Activated T-cell treated with anti-CD3 and anti-CD28 coated beads, Interleukin-2, amount 50 U/mL, for 4 hours (primary cell): ENCODE measurements around the gene POU5F1. TPM values are rescaled to one million over a fixed set of nuclear protein-coding genes. Genes with fewer than 3 reads are reported as not detected.
"Not testable (repeated sequence)": the region's sequence is repeated elsewhere in the genome, so short reads cannot be mapped to it uniquely, and the experiment has no call there.

Source experiments
- ATAC-seq, 2 donors: fragments of 200-7000 bp; cut with Tn5 transposase; one replicate each; pipeline ENCODE4 v1.10.0; 2021
- DNase-seq: peaks from one replicate; pipeline ENCODE4 v3.0.0-alpha.2; 2020
- H3K27me3 Mint-ChIP-seq: one replicate; pipeline ENCODE4 v1.8.0; 2021; ENCODE audit warnings: low read depth, mixed read lengths
- H3K36me3 Mint-ChIP-seq: one replicate; pipeline ENCODE4 v1.8.0; 2022; ENCODE audit warnings: mixed read lengths; ENCODE audit not compliant: insufficient read depth
- H3K4me1 Mint-ChIP-seq: one replicate; pipeline ENCODE4 v1.8.0; 2021; ENCODE audit warnings: low read depth, mixed read lengths
- H3K4me3 Mint-ChIP-seq: one replicate; pipeline ENCODE4 v1.8.0; 2021; ENCODE audit warnings: mild to moderate bottlenecking, moderate library complexity, mixed read lengths
- H3K9me3 Mint-ChIP-seq: one replicate; pipeline ENCODE4 v1.8.0; 2021; ENCODE audit warnings: mixed read lengths
- total RNA-seq, 3 donors: library from RNA; stranded (reverse); gene quantifications; one replicate each; pipeline ENCODE4 v1.2.1, GENCODE V29; 2021

POU5F1 gene
- total RNA-seq, 3 donors from 2014 or later = 0.63 to 1.4 (median 1.0) TPM

DNA sequence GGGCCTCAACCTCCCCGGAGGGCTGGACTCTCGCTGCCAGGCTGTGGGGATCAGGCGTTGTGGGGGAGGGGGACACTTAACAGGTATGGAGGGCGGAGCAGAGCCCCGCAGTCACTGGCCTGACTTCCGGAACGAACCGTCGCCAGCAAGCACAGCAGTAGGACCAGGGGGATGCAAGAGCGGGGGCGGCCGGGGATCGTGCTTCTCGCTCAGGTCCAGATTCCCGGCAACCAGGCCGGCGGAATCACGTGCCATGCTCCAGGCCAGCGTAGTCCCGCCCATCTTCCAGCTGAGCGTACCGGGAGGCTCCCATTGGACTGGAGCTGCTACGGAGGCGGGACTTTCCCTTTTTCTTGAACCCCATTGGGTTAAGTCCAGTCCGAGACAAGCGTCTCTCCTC, 10.0 kb upstream of the POU5F1 start:
- peak; percentile 93 to 98 for ATAC-seq
- H3K9me3 Mint-ChIP-seq = no peaks in the 10 kb centered on the region
- peak overlapping the region; percentile 87 for H3K4me3 Mint-ChIP-seq
- no peaks in the 10 kb centered on the region for H3K36me3 Mint-ChIP-seq
- H3K4me1 Mint-ChIP-seq = peaks cover 22% of the 10 kb centered on the region
- no peaks in the 10 kb centered on the region for H3K27me3 Mint-ChIP-seq
- peak; percentile 39 for DNase-seq

DNA sequence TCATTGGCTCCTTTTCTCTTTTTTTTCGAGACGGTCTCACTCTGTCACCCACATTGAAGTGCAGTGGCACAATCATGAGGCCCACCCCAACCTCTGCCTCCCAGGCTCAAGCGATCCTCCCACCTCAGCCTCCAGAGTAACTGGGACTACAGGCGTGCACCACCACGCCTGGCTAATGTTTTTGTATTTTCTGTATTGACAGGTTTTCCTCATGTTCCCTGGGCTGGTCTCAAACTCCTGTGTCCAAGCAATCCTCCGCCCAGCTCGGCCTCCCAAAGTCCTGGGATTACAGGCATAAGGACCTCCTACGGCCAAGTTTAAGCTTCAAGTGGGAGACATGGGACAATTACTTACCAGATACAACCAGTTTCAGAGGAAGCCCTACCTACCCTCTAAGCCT, 9.4 kb upstream of the POU5F1 start:
- Mint-ChIP-seq H3K4me1 (peaks cover 22% of the 10 kb centered on the region), H3K36me3 (no peaks in the 10 kb centered on the region), H3K9me3 (no peaks in the 10 kb centered on the region), H3K4me3 (peak overlapping the region; percentile 87), H3K27me3 (no peaks in the 10 kb centered on the region)
- ATAC-seq (no peak), DNase-seq (no peak)

GRCh38 chr6:31179042-31179386, 8.5 kb upstream of the POU5F1 start:
- Mint-ChIP-seq H3K4me1 (peaks cover 22% of the 10 kb centered on the region), H3K4me3 (no peak overlapping the region), H3K9me3 (no peaks in the 10 kb centered on the region), H3K36me3 (no peaks in the 10 kb centered on the region), H3K27me3 (no peaks in the 10 kb centered on the region)
- no peak for ATAC-seq
- DNase-seq = no peak

- no peaks in the 10 kb centered on the region for H3K36me3 Mint-ChIP-seq
- no peak for ATAC-seq
- H3K27me3 Mint-ChIP-seq = no peaks in the 10 kb centered on the region
- H3K4me3 Mint-ChIP-seq = no peak overlapping the region
- DNase-seq = no peak
- H3K4me1 Mint-ChIP-seq = peaks cover 22% of the 10 kb centered on the region
- H3K9me3 Mint-ChIP-seq = no peaks in the 10 kb centered on the region
Measured at GRCh38 chr6:31178143-31179041, 7.9 kb upstream of the POU5F1 start.

GRCh38 chr6:31175971-31176370, 5.5 kb upstream of the POU5F1 start:
- no peak overlapping the region for H3K4me3 Mint-ChIP-seq
- no peaks in the 10 kb centered on the region for H3K27me3 Mint-ChIP-seq
- no peak for DNase-seq
- ATAC-seq = no peak
- H3K9me3 Mint-ChIP-seq = no peaks in the 10 kb centered on the region
- no peaks in the 10 kb centered on the region for H3K36me3 Mint-ChIP-seq
- H3K4me1 Mint-ChIP-seq = peaks cover 22% of the 10 kb centered on the region

GRCh38 chr6:31174378-31174777, 3.9 kb upstream of the POU5F1 start:
- no peaks in the 10 kb centered on the region for H3K36me3 Mint-ChIP-seq
- DNase-seq = no peak

DNA sequence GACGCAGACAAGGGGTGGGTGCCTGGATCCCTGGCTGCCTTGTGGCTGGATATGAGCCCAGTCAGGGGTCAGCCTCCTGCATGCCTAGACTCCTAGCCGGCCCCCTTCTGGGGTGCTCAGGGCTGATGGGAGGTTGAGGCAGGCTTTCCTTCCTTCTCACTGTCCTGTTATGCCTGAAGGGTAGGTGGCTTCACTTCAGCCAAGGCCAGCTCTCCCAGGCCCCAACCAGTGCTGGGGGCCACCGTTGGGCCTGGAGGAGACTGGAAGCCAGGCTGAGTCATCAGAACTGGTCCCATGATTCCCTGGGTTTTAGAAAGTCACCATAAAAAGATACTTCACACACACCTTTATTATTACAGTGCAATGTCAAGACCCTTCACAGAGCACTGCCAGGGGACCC, 2.9 kb upstream of the POU5F1 start:
- no peak for ATAC-seq
- no peaks in the 10 kb centered on the region for H3K27me3 Mint-ChIP-seq
- no peaks in the 10 kb centered on the region for H3K9me3 Mint-ChIP-seq
- H3K4me3 Mint-ChIP-seq = no peak overlapping the region
- no peak for DNase-seq
- H3K4me1 Mint-ChIP-seq = peaks cover 10% of the 10 kb centered on the region
- H3K36me3 Mint-ChIP-seq = no peaks in the 10 kb centered on the region

More at GRCh38 chr6:31174378-31174777, 3.9 kb upstream of the POU5F1 start:
- Mint-ChIP-seq H3K9me3 (no peaks in the 10 kb centered on the region), H3K27me3 (no peaks in the 10 kb centered on the region), H3K4me1 (peaks cover 19% of the 10 kb centered on the region), H3K4me3 (no peak overlapping the region)
- no peak for ATAC-seq

- no peaks in the 10 kb centered on the region for H3K27me3 Mint-ChIP-seq
- H3K4me3 Mint-ChIP-seq = no peak overlapping the region
- DNase-seq (no peak), ATAC-seq (no peak)
- no peaks in the 10 kb centered on the region for H3K9me3 Mint-ChIP-seq
- no peaks in the 10 kb centered on the region for H3K36me3 Mint-ChIP-seq
- peaks cover 7% of the 10 kb centered on the region for H3K4me1 Mint-ChIP-seq
Measured at GRCh38 chr6:31172973-31173384, 2.5 kb upstream of the POU5F1 start.

DNA sequence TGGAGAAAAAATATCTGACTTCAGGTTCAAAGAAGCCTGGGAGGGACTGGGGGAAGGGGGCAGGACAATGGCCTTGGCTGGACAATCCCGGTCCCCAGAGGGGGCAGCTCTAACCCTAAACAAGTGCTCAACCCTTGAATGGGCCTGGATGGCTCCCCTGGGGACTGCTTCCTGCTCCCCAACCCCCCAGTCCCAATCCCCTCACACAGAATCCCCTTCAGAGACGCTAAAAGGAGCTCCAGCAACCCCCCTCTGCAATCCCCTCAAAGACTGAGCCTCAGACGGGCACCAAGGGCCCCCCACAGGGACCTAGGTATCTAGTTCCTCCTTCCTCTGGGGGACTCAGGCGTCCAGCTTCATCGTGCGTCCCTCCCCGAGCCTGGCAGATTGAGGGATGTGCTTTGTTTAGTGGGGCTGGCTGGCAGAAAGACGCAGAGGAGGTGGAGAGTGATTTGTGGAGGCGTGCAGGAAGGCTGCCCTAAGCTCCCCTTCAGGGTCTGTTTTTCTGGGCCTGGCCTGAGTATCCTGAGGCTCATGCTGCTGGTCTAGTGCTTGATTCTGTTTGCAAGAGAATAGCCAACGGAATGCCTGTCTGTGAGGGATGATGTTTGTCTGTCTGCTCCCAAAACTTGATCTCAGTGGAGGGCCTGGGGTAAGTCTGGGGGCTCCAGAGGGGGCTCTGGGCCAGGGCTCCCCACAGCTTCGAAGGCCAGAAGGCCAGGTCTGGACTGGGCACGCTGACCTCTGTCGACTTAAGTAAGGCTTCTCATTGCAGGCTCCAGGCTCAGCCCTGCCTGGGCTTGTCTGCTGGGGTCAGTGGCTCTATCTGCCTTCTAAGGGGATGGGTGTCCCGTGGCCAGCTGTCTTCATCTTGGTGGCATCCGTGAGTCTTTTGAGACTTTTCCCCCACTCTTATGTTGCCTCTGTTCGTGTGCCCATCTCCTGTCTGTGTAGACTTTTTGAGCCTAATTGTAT, 1.7 kb upstream of the POU5F1 start:
- Mint-ChIP-seq H3K4me3 (no peak overlapping the region), H3K27me3 (no peaks in the 10 kb centered on the region), H3K9me3 (no peaks in the 10 kb centered on the region), H3K4me1 (peaks cover 4% of the 10 kb centered on the region), H3K36me3 (no peaks in the 10 kb centered on the region)
- DNase-seq (no peak), ATAC-seq (no peak)

DNA sequence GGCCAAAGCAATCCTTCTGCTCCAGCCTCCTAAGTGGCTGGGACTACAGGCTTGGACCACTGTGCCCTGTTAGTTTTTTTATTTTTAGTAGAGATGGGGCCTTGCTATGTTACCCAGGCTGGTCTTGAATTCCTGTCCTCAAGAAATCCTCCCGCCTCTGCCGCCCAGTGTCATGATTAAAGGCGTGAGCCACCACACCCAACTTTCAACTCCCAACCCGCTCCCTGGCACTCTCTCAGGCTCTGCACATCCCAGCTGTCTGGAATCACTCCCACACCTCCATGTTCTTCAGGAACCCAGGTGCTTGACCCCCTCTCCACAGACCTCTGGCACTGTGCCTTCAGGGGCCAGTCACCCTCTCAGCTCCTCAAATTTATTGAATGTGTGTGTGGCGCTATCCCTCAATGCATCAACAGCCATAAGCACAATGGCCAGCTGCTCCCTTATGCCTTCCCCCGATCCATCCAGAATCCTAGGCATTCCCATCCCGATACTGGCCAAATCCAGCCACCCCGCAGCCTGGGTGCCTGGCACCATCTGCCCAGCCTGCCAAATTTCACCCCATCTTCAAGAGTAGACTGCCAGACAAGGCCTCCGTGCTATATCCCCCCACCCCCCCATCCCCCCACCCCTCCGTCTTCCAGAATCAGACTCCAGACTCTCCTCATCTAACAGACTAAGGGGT, 647 bp upstream of the POU5F1 start:
- Mint-ChIP-seq H3K27me3 (no peaks in the 10 kb centered on the region), H3K9me3 (no peaks in the 10 kb centered on the region), H3K4me3 (no peak overlapping the region), H3K4me1 (peaks cover 3% of the 10 kb centered on the region), H3K36me3 (no peaks in the 10 kb centered on the region)
- ATAC-seq (no peak), DNase-seq (no peak)

DNA sequence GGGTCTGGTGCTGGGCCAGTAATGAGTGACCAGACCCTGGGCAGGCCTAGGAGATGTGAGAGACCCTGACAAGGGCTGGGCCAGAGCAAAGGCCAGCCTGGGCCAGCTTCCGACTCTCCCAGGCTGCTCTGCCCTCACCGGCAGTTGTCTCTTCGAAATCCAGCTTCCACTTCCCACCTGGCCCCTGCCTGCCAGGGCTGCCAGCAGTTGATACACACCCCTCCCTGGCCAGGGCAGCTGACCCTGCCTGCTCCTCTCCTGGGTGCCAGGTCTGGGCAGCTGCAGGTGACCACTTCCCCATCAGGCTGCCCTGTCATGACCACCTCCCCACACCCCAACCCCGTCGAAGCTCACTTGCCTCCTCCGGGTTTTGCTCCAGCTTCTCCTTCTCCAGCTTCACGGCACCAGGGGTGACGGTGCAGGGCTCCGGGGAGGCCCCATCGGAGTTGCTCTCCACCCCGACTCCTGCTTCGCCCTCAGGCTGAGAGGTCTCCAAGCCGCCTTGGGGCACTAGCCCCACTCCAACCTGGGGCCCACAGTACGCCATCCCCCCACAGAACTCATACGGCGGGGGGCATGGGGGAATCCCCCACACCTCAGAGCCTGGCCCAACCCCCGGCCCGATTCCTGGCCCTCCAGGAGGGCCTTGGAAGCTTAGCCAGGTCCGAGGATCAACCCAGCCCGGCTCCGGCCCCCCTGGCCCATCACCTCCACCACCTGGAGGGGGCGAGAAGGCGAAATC, 453 bp downstream of the POU5F1 start:
- not testable (repeated sequence) for DNase-seq, H3K27me3 Mint-ChIP-seq

DNA sequence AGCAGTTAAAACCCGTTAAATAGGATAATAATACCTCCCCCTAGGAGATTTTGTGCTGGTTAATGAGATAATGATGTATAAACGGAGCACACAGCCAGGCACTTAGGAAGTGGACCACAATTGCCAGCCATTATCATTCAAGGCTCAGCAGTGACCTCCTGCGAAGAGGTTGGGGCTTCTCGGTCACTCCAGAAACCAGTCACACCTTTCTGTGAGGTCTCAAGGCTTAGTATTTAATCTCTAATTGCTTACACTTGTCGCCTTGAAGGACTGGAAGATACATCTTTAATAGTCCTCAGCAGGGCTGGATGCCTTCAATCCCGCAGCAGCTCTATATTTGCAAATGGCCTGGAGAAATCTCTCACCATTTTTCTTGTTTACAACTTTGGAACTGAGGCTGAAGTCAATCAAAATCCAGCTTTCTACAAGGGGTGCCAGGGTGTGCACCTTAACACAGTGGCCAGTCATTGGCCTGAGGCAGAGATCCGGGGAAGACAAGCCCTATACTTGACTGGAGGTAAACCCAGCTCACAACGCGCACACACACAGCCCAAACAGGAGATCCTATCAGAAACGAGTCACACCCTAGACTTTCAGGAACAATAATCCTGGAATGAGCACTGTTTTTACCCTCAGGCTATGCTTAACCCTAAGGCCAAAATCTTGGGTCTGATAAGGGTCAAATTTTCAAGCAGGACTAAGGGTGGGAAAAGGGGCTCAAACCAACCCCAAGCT, 1.2 kb downstream of the POU5F1 start:
- ATAC-seq = no peak
- Mint-ChIP-seq H3K4me1 (peaks cover 4% of the 10 kb centered on the region), H3K36me3 (no peaks in the 10 kb centered on the region), H3K9me3 (no peaks in the 10 kb centered on the region), H3K4me3 (no peak overlapping the region), H3K27me3 (no peaks in the 10 kb centered on the region)
- DNase-seq = no peak

More for the DNA sequence above, 453 bp downstream of the POU5F1 start:
- H3K4me3 Mint-ChIP-seq, H3K9me3 Mint-ChIP-seq, ATAC-seq, H3K4me1 Mint-ChIP-seq, H3K36me3 Mint-ChIP-seq: not testable (repeated sequence)

GRCh38 chr6:31168606-31169005, 1.9 kb downstream of the POU5F1 start:
- Mint-ChIP-seq H3K36me3 (no peaks in the 10 kb centered on the region), H3K27me3 (no peaks in the 10 kb centered on the region), H3K9me3 (no peaks in the 10 kb centered on the region), H3K4me3 (no peak overlapping the region), H3K4me1 (peaks cover 4% of the 10 kb centered on the region)
- DNase-seq = no peak
- ATAC-seq = no peak
